Breast epithelium (tissue), 3 donors: ENCODE data around the gene SNX13.

Source experiments
- CTCF ChIP-seq, 3 donors: fragments of 450-650 bp; IDR thresholded peaks; one replicate each; pipeline ENCODE4 v1.5.1; 2016 to 2017; ENCODE audit warnings: antibody characterized with exemption in 3 of 3, mild to moderate bottlenecking in 3 of 3, moderate library complexity in 3 of 3
- POLR2A ChIP-seq: fragments of 450-650 bp; IDR thresholded peaks from one replicate; pipeline ENCODE4 v1.6.1; 2016; ENCODE audit warnings: antibody characterized with exemption, mild to moderate bottlenecking, moderate library complexity
- POLR2AphosphoS5 ChIP-seq, 3 donors: sonication (generic); formaldehyde crosslinking; IDR thresholded peaks; one replicate each; pipeline ENCODE4 v1.6.1; 2017; ENCODE audit warnings: antibody characterized with exemption in 3 of 3

- TF ChIP-seq POLR2A, result peak; percentile 81
- TF ChIP-seq CTCF (IDR thresholded peaks at IDR 0.05), result peak in 1 of 3 donors; percentile 22
- TF ChIP-seq POLR2AphosphoS5 (IDR thresholded peaks at IDR 0.05), result peak; percentile 78 to 96 (median 85)
Observed at GRCh38 chr7:17940302-17940883, at the start of gene SNX13.
